Right forelimb (tissue), 1 donor: ENCODE results near the gene MYRF.

Source experiments
- DNase-seq: peaks from one replicate; pipeline ENCODE4 v3.0.0-alpha.2; 2018

Gene MYRF

DNA sequence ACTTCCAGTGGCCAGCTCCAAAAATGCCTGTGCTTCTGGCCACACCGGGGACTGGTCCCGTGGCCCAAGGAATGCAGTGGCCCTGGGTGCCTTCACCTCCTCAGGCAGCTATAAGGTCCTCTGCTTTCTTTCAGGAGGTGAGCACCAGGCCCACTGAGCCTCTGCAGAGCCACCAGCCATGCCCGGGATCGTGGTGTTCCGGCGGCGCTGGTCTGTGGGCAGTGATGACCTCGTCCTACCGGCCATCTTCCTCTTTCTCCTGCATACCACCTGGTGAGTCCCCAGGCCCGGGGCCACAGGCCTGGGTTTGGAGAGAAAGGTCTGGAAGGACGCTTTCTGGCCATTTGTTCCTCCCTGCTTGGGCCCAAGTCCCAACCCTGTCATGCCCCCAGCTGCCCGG is 32.5 kb upstream of the MYRF start:
- DNase-seq: no peak

DNA sequence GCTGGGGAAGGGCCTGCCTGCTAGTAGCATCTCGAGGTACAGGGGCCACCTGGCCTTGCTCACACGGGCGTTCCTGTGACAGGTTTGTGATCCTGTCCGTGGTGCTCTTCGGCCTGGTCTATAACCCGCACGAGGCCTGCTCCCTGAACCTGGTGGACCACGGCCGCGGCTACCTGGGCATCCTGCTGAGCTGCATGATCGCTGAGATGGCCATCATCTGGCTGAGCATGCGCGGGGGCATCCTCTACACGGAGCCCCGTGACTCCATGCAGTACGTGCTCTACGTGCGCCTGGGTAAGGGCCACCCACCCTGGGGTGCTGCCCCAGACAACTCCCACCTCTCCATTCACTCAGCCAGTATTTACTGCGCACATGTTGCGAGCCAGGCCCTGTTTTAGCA is 31.8 kb upstream of the MYRF start:
- no peak for DNase-seq

DNA sequence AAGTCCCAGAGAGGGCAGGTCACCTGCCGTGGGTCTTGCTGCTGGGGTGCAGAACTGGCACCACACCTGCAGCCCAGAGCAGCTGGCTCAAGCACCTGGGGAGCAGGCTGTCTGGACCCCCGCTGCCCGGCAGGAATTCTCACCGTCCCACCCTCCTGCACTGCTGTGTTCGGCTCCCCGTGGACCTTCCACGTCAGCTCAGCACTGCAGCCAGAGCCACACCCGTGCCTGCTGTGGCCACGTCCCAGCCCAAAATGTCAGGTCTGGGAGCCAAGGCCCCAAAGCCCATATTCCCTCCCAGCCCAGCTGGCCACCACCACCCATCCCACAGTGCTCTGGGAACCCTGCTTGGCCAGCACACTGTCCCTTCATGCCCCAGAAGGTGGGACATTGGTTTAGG is 28.0 kb upstream of the MYRF start:
- DNase-seq: no peak

DNA sequence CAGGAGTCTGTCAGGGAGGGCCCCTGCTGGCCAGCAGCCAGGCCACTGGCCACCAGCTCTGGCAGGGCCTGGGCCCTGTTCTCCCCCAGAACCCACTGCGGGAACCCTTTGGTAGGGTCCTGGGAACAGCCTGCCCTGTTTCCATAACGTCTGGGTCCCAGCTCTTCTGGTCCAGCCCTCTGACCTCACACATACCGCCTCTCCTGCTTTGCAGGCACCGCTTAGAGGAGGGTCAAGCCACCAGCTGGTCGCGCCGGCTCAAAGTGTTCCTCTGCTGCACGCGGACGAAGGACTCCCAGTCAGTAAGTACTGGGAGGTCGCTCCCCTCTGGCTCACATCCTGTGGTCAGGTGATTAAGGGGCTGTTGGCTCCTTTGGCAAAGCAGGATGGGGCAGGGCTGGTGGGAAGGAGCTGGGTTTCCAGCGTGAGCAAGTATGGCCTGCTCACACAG is 26.6 kb upstream of the MYRF start:
- no peak for DNase-seq

DNA sequence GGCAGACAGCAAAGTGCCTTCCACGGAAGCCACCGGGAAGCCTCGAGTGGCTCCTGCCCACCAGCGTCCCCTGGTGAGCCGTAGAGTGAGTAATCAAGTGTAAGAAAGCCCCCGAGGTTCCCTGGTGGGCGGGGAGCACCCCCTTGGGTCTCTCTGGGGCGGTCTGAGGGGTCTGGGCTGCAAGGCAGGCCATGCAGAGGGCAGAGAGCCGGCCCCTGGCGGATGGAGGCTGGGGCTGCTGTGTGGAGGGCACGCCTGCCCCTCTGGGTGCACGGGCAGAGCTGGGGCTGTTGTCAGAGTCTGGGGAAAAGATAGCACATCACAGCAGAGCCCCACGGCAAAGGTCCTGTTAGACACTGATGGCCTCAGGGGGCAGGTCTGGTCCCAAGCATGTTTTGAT is 25.7 kb upstream of the MYRF start:
- no peak for DNase-seq

DNA sequence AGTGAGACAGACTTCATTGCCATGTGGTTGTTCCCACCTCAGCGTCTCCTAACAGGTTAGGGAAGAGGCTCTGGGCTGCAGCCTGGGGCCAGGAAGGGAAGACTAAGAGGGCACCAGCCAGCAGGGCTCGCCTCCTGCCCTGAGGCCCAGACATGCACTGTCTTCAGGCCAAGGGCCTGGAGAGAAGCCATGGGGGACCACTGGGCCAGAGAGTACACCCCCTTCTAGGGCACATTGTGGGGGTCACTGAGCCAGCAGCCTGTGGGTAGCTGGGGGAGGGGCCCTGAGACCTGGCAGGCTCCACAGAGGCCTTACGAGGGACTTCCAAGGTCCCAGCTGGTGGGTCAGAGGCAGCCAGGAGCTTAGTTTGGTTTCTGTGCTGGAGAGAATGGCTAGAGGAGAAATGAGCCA is 25.0 kb upstream of the MYRF start:
- DNase-seq: no peak

DNA sequence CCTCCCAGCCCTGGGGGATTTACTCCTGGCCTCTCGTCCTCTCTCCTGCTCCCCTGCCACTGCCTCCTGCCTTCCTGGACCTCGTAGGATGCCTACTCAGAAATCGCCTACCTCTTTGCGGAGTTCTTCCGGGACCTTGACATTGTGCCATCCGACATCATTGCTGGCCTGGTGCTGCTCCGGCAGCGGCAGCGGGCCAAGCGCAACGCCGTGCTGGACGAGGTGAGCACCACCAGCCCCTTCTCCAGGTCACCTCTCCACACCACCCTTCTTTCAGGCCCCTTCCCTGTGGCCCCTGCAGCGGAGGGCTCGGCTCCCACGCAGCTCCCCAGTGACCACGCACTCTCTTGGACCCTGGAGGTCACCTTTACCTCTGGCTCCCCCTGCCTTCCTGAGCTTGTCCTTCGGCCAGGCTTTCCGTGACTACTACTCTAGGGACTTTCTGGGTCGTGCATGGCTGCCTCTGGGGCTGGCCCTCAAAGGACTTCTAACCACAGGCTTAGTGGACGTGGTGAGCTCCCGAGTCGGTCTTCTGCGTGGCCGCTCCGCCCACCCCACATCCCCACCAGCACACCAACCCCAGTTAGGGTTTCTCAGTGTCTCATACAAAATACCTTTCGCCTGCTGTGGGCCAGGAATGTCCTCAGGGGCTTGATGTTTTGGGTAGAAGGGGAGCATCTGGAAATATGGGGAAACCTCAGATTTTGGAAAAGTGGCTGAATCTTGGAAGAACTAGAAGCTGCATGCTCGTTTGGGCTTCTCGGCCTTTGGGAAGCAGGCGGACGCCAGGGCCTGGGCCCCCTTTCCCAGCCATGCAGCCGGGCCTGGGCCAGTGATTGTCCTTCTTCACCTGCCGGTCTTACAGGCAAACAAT is 24.1 kb upstream of the MYRF start:
- no peak for DNase-seq

DNA sequence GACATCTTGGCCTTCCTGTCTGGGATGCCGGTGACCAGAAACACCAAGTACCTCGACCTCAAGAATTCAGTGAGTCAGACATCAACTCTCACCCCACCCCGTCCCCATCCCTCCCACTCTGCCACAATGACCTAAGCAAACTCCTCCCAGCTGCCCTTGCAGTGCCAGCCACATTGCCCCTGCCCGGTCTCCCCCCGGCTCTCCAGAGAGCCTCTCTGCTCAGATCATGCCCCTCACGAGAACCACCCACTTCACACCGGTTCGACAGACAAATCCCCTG is 23.6 kb upstream of the MYRF start:
- no peak for DNase-seq

DNA sequence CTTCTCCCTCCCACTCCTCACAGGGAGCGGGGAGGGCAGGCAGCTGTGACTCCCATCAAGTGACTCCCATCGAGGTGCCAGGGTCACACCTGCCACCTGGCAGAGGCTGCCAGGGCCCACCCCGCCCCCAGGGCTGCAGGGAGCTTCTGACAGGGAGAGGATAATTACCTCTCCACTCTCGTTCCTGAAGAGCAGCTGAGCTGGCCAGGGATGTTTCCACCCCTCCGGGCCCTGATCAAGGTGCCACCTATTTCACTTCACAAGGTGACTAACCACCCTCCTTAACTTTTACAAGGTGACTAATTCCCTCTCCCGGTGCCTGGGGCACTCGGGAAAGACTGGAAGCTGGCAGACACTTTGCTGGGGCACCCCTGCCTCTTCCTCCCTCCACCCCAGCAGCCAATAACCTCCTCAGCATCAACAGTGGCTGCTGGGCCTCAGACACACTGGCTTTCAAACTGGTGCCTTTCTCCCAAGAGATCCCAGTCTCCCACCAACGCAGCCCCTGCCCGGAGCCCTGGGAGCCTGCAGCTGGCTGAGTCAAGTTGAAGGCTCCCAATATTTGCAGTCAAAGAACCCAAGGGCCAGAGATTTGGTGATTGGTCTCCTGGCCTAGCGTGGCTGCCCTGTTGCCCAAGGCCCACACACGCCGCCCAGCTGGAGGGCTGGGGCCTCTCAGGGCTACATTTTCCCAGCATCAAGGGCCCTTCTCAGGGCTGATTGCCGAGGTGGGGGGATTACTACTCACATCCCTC is 22.0 kb upstream of the MYRF start:
- no peak for DNase-seq

DNA sequence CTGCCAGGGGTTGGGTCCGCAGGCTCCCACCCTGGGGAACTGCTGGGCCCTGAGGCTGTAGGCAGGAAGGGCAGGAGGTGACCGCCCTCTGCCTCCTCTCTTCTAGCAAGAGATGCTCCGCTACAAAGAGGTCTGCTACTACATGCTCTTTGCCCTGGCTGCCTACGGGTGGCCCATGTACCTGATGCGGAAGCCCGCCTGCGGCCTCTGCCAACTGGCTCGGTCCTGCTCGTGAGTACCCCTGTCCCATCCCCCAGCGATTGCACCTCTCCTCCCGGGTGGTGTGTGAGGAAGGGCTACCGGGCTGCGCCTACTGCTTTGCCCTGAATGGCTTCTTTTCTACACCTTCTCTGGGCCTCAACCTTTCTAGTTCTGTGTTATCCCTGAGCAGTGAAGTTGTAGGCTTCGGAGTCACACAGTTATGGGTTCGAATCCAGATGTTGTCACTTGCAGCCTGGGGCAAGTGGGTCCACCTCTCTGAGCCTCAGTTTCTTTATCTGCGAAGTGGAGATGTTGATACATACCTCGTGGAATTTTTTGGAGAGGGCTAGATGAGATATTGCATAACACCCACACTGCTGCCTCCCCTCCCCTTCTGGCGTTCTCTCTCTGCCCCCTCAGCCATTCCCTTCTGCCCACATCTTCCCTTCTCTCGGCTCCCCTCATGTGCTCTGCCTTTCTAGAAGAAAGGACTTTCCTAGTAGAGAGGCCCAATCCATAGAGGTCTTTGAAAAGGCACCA is 21.1 kb upstream of the MYRF start:
- DNase-seq: no peak

DNA sequence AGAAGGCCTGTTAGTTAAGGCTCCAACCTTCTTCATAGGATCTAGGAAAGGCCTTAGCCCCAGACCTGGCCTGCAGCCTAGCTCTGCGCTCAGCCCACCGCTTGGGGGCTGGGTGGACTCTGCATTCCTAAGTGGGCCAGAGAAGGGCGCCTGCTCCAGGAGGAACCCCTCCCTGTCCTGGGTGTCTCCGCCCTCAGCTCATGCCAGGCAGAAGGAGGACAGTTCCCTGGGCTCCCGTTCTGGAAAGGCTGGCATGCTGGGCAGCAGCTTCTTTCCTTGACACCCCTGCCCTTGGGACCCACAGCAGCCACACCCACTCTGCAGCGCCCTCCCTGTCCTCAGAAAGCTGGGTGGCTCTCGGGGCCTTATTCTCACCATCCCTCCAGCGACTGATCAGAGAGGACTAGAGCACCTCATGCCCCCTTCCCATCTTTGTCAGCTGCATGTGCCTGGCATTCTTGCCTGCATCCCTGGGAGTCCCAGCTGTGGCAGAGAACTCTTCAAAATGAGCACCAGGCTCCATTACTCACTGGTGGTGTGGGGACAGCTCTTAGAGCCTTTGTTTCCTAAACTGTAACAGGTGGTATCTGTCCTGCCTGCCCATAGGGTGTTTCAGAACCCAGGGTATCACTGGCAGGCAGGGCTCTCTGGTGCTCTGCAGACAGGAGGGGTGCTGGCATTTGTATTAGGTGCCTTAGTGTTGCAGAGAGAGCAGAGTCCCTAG is 20.3 kb upstream of the MYRF start:
- DNase-seq: no peak

DNA sequence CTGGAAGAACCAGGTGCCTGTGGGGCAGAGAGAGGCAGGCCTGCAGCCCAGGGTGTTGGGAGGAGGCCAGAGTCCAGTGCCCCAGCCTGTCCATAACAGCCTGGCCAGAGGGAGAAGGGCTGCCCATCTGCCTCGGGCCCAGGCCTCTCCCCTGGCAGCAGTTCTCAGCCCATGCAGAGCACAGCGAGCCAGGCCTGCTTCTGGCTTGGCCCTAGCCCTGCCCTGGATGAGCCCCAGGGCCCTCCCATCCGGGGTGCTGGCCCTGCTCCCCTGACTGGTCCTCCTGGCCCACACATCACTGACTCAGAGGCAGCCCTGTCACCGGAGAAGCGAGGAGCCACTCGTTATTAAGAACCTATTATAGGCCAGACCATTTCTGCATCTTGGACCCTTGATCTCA is 19.7 kb upstream of the MYRF start:
- DNase-seq: no peak

DNA sequence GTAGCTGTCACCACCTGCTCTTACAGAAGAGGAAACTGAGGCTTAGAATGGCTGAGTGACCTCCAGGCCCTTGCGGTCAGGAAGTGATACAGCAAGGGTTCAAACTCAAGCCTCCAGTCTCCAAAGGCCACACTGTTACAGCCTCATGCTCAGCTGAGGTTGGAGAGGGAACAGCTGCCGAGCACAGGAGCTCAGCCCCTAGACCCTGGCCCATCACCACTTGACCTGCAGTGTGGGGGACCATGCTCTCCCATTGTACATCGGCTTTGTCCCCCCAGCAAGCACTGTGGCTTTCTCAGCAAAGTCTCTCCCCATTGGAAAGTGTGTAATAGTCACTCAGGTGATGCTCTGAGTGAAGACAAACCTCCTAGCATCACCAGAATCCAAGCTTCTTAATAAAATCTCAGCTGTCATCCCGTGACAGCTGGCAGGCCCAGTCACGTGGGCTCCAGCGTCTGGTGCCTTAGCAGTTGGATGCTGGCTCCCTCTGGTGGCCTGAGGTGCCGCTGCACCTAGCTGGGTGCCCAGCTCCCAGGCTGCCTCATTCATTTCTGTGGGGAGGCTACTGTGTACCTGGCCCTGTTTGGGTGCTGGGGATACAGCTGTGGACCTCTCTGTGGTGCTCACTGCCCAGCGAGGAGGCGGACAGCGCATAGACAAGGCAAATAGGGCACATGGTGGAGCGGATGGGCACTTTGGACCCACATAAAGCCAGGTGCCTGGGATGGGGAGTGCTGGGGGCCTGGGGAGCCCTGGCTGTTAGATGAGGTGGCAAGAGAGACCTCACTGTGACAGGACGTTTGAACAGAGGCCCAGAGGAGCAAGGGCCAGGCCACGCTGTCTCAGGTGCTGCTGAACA is 19.1 kb upstream of the MYRF start:
- peak; percentile 88 for DNase-seq

DNA sequence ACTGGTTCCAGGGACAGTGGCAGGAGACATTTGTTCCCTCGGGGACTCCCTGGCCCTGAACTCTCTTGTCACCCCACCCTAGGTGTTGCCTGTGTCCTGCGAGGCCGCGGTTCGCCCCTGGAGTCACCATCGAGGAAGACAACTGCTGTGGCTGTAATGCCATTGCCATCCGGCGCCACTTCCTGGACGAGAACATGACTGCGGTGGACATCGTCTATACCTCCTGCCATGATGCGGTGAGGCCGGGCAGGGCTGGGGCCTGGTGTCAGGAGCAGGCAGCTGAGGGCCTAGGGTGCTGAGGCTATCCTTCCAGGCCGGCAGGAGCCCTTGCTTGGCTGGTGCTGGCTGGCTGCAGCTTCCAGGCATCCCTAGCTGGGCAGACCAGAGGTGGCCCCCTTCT is 17.7 kb upstream of the MYRF start:
- DNase-seq: no peak

DNA sequence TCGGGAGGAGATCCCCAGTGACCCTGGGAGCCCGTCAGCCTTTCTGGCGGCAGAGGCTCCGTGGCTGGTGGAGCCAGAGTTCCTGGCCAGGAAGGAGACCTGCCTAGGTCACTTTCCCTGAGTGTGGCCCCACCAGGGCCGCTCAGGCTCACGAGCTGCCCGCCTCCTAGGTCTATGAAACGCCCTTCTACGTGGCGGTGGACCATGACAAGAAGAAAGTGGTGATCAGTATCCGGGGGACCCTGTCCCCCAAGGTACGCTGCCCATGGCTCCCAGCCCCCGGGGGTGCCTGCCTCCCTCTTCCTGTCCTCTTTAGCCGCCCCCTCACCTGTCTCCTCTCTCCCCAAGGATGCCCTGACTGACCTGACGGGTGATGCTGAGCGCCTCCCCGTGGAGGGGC is 17.0 kb upstream of the MYRF start:
- no peak for DNase-seq

DNA sequence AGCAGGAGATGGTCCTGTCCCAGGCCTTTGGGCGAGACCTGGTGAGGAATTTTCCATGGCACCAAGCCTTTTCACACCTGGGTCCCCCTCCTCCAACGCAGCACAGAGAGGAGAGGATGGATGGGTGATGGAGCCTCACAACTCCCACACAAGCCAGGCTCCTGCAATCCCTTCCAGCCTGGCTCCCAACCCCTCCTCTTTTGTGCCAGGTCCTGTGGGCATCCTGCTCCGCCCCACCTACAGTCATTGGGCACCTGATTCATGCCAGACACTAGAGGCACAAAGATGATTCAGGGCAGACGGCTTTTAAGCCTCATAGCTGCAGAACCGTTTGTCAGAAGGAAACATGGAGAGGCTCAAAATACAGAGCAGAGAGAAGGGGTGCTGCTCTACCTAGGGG is 16.1 kb upstream of the MYRF start:
- DNase-seq: no peak

DNA sequence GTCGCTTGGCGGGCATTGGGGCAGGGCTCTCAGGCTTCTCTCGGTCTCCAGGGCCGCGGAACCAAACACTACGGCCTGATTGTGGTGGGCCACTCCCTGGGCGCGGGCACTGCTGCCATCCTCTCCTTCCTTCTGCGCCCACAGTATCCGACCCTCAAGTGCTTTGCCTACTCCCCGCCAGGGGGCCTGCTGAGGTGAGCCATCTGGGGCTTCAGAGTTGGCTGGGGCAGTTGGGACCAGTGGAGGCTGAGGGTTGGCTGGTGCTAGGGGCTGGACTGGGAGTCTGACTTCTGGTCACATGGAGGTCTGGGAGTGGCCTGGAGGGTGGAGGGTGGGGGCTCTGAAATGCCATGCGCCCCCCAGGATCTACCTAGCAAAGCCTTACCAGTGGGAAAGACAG is 15.3 kb upstream of the MYRF start:
- no peak for DNase-seq

DNA sequence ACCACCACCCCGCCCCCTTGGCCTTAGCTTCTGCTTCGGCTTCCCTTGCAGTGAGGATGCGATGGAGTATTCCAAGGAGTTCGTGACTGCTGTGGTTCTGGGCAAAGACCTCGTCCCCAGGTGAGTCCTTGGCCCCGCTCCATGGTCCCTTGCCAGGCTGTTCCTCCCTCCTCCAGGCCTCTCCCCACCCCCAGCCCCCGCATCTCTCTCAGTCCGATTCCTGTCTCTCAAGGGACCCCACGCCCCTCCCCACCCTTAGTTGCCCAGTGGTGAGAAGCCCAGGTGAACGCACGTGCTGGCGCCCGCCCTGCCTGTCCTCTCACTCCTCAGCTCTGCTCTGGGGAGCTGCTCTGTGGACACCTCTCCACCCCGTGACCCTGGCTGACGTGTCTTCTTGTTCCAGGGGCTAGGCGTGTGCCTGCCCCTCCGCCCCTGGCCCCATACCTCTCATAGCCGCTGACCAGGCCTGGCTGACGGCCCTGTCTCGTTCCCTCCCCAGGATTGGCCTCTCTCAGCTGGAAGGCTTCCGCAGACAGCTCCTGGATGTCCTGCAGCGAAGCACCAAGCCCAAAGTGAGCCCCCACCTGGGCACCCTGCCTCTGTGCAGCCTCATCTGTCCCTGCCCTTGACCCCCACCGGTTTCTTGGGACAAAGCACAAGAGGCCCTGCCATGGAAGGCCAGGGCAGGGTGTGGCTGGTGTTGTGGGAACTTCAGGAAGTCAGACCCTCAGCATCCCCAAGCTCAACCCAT is 14.6 kb upstream of the MYRF start:
- no peak for DNase-seq

DNA sequence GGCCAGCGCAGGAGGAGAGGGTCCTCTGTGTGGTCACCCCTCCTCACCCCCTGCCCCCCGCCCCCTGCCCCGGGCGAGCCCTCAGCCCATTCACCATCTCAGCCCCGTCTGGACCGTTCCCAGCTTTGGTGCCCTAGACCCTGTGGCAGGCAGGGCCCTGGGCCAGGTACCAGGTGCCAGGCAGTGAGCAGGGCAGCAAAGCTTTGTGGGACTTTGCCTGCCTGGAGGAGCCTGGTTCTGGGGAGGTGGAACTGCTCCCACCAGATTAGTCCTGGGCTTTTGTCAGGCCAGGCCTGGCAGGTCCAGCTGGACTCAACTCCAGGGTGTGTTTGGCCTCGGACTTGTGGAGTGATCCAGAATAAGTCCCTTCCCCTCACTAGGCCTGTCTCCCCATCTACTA is 13.7 kb upstream of the MYRF start:
- DNase-seq: no peak

DNA sequence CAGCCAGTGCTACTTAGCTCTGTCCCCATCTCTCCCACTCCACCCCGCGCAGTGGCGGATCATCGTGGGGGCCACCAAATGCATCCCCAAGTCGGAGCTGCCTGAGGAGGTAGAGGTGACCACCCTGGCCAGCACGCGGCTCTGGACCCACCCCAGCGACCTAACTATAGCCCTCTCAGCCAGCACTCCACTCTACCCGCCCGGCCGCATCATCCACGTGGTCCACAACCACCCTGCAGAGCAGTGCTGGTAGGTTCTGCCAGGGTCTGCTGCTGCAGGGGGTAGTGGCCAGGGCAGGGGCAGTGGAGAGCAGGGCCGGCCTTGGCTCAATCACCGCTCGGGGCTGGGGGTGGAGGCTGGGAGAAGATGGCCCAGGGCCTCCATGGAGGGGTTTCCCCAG is 13.0 kb upstream of the MYRF start:
- no peak for DNase-seq

DNA sequence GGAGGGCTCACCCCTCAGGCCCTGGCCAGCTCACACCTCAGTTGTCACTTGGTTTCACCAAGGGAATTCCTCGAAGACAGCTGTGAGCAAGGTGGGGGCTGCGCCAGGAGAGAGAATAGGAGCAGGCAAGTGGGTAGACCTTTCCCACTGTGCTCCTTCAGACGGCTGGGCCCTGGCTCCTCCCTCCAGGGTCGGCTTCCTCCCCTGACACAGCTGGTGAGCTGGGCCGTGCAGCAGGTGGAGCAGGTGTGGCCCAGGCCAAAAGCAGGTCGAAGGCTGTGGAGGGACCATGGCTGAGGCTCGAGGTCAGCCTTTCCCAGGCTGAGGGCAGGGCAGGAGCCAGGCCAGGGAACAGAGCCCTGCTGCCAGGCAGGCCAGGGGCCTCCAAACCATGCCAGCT is 12.5 kb upstream of the MYRF start:
- no peak for DNase-seq

DNA sequence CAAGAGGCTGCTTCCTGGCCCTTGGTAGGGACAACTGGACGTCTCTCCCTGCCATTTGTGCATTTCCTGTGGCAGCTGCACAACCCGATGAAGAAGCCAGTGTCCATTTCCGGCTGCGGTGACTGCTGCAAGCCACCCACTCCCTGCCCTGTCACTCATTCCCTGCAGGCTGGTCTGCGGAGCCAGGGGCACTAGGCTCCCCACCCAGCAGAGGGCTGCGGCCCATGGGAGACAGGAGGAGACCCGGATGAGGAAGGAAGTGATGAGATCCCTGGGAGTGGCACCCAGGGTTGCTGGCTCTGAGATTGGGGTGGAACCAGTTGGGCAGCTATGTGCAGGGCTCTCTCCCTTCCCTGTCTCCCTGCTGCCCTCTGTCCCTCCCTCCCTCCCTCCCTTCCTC is 10.0 kb upstream of the MYRF start:
- DNase-seq: no peak
